Mesothelial cell of epicardium (in vitro differentiated cells): ENCODE data around the gene ZNF430. TPM values are rescaled to one million over a fixed set of nuclear protein-coding genes. Genes with fewer than 3 reads are reported as not detected.

Experiments
- DNase-seq, 2 experiments: peaks; one replicate each; pipeline ENCODE4 v3.0.0; 2021; ENCODE audit warnings: low spot score in 2 of 2; ENCODE audit not compliant: unreplicated experiment in 2 of 2
- H3K27ac Mint-ChIP-seq: 2 replicates; pipeline ENCODE4 v1.8.0; 2021; ENCODE audit warnings: mixed read lengths
- H3K27me3 Mint-ChIP-seq: 2 replicates; pipeline ENCODE4 v1.8.0; 2021; ENCODE audit warnings: low read depth, mixed read lengths
- H3K36me3 Mint-ChIP-seq: 2 replicates; pipeline ENCODE4 v1.8.0; 2021; ENCODE audit warnings: mixed read lengths
- H3K4me1 Mint-ChIP-seq: 2 replicates; pipeline ENCODE4 v1.8.0; 2021; ENCODE audit warnings: mixed read lengths
- H3K4me3 Mint-ChIP-seq: 2 replicates; pipeline ENCODE4 v1.8.0; 2021; ENCODE audit warnings: mild to moderate bottlenecking, moderate library complexity, mixed read lengths
- H3K9me3 Mint-ChIP-seq: 2 replicates; pipeline ENCODE4 v1.8.0; 2021; ENCODE audit warnings: mixed read lengths
- CTCF ChIP-seq: fragments of 200-600 bp; sonication (generic); IDR thresholded peaks from one replicate; pipeline ENCODE4 v1.5.0; 2021; ENCODE audit warnings: antibody characterized with exemption; ENCODE audit not compliant: unreplicated experiment
- total RNA-seq: library from RNA; stranded (reverse); gene quantifications from 3 replicates; pipeline ENCODE4 v1.2.1, GENCODE V29; 2021

The ZNF430 gene
- total RNA-seq, 1 donor from 2014 or later, result 18.8 TPM

GRCh38 chr19:21028969-21029268, 8.5 kb downstream of the ZNF430 start:
- no peaks in the 10 kb centered on the region for H3K9me3 Mint-ChIP-seq
- no peaks in the 10 kb centered on the region for H3K27me3 Mint-ChIP-seq
- H3K4me1 Mint-ChIP-seq, result peaks cover 1% of the 10 kb centered on the region
- H3K4me3 Mint-ChIP-seq, result no peak overlapping the region
- no peak for DNase-seq
- TF ChIP-seq CTCF, result no peak
- H3K27ac Mint-ChIP-seq, result no peak overlapping the region
- peaks cover 39% of the 10 kb centered on the region for H3K36me3 Mint-ChIP-seq

- no peaks in the 10 kb centered on the region for H3K4me1 Mint-ChIP-seq
- peaks cover 68% of the 10 kb centered on the region for H3K36me3 Mint-ChIP-seq
- H3K27ac Mint-ChIP-seq, result no peak overlapping the region
- no peak overlapping the region for H3K4me3 Mint-ChIP-seq
- DNase-seq, result no peak
- no peaks in the 10 kb centered on the region for H3K27me3 Mint-ChIP-seq
- no peak for TF ChIP-seq CTCF
- peaks cover 50% of the 10 kb centered on the region for H3K9me3 Mint-ChIP-seq
These were observed 24.6 kb downstream of the ZNF430 start for GRCh38 chr19:21045028-21045427.

- no peaks in the 10 kb centered on the region for H3K4me1 Mint-ChIP-seq
- TF ChIP-seq CTCF, result no peak
- no peak overlapping the region for H3K4me3 Mint-ChIP-seq
- no peak overlapping the region for H3K27ac Mint-ChIP-seq
- peaks cover 54% of the 10 kb centered on the region for H3K9me3 Mint-ChIP-seq
- no peaks in the 10 kb centered on the region for H3K27me3 Mint-ChIP-seq
- DNase-seq, result no peak
- peaks cover 67% of the 10 kb centered on the region for H3K36me3 Mint-ChIP-seq
These were observed 26.0 kb downstream of the ZNF430 start for GRCh38 chr19:21046489-21046888.

- no peaks in the 10 kb centered on the region for H3K27me3 Mint-ChIP-seq
- H3K27ac Mint-ChIP-seq, result no peak overlapping the region
- no peak overlapping the region for H3K4me3 Mint-ChIP-seq
- no peak for DNase-seq
- peaks cover 68% of the 10 kb centered on the region for H3K36me3 Mint-ChIP-seq
- no peak for TF ChIP-seq CTCF
- peaks cover 59% of the 10 kb centered on the region for H3K9me3 Mint-ChIP-seq
- no peaks in the 10 kb centered on the region for H3K4me1 Mint-ChIP-seq
These were observed 27.3 kb downstream of the ZNF430 start for GRCh38 chr19:21047716-21048115.

GRCh38 chr19:21052902-21053301, 32.4 kb downstream of the ZNF430 start:
- Mint-ChIP-seq H3K27me3 (no peaks in the 10 kb centered on the region), H3K36me3 (peaks cover 54% of the 10 kb centered on the region), H3K9me3 (peaks cover 36% of the 10 kb centered on the region)

More at GRCh38 chr19:21052902-21053301, 32.4 kb downstream of the ZNF430 start:
- Mint-ChIP-seq H3K4me3 (no peak overlapping the region), H3K4me1 (no peaks in the 10 kb centered on the region), H3K27ac (no peak overlapping the region)
- no peak for TF ChIP-seq CTCF
- no peak for DNase-seq
